SU-DHL-6 (cell line): Measurements from ENCODE around the gene SLC7A8.
"Not testable (repeated sequence)": the region's sequence is repeated elsewhere in the genome, so short reads cannot be mapped to it uniquely, and the experiment has no call there.

Experiments used
- EZH2phosphoT487 ChIP-seq: fragments of 200-600 bp; sonication (generic), shearing (Covaris generic); conservative IDR thresholded peaks from 2 replicates; pipeline ENCODE4 v1.6.1; 2018; ENCODE audit warnings: mild to moderate bottlenecking, antibody characterized with exemption, low read length, moderate library complexity, mixed read lengths
- TF ChIP-seq, protein P1 (sequence below): fragments of 200-600 bp; sonication (generic); IDR thresholded peaks from one replicate; pipeline ENCODE4 v1.5.1; 2017; ENCODE audit warnings: antibody characterized with exemption, mild to moderate bottlenecking, low read length, moderate library complexity; ENCODE audit not compliant: insufficient read depth, poor library complexity, severe bottlenecking

DNA sequence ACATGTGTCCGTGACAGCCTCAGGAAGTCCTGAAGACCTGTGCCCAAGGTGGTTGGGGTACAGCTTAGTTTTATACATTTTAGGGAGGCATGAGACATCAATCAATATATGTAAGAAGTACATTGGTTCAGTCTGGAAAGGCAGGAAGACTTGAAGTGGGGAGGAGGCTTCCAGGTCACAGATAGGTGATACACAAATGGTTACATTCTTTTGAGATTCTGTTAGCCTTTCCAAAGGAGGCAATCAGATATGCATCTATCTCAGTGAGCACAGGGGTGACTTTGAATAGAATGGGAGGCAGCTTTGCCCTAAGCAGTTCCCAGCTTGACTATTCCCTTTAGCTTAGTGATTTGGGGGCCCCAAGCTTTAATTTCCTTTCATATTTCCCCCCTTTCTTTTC, 15.7 kb upstream of the SLC7A8 start:
- TF ChIP-seq, protein P1, sequence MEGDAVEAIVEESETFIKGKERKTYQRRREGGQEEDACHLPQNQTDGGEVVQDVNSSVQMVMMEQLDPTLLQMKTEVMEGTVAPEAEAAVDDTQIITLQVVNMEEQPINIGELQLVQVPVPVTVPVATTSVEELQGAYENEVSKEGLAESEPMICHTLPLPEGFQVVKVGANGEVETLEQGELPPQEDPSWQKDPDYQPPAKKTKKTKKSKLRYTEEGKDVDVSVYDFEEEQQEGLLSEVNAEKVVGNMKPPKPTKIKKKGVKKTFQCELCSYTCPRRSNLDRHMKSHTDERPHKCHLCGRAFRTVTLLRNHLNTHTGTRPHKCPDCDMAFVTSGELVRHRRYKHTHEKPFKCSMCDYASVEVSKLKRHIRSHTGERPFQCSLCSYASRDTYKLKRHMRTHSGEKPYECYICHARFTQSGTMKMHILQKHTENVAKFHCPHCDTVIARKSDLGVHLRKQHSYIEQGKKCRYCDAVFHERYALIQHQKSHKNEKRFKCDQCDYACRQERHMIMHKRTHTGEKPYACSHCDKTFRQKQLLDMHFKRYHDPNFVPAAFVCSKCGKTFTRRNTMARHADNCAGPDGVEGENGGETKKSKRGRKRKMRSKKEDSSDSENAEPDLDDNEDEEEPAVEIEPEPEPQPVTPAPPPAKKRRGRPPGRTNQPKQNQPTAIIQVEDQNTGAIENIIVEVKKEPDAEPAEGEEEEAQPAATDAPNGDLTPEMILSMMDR, result not testable (repeated sequence)
- not testable (repeated sequence) for TF ChIP-seq EZH2phosphoT487
